NK-92 (cell line): ENCODE results near the gene PIP4P1.

ENCODE experiments used
- DNase-seq: peaks from one replicate; lab custom pipeline; 2025; ENCODE audit not compliant: unreplicated experiment; lab: John Stamatoyannopoulos, UW

The PIP4P1 gene

GRCh38 chr14:20438664-20439063 lies 22.6 kb downstream of the PIP4P1 start:
- DNase-seq = no peak

GRCh38 chr14:20436363-20436755 lies 24.9 kb downstream of the PIP4P1 start:
- DNase-seq = no peak

GRCh38 chr14:20435582-20436362 lies 25.5 kb downstream of the PIP4P1 start, which contains the start of gene KLHL33:
Gene KLHL33 (minus strand): TSS chr14:20436166. CDS start chr14:20435811, 355 bp downstream.
- no peak for DNase-seq

- no peak for DNase-seq
These were observed 26.3 kb downstream of the PIP4P1 start for GRCh38 chr14:20434701-20435581.

DNA sequence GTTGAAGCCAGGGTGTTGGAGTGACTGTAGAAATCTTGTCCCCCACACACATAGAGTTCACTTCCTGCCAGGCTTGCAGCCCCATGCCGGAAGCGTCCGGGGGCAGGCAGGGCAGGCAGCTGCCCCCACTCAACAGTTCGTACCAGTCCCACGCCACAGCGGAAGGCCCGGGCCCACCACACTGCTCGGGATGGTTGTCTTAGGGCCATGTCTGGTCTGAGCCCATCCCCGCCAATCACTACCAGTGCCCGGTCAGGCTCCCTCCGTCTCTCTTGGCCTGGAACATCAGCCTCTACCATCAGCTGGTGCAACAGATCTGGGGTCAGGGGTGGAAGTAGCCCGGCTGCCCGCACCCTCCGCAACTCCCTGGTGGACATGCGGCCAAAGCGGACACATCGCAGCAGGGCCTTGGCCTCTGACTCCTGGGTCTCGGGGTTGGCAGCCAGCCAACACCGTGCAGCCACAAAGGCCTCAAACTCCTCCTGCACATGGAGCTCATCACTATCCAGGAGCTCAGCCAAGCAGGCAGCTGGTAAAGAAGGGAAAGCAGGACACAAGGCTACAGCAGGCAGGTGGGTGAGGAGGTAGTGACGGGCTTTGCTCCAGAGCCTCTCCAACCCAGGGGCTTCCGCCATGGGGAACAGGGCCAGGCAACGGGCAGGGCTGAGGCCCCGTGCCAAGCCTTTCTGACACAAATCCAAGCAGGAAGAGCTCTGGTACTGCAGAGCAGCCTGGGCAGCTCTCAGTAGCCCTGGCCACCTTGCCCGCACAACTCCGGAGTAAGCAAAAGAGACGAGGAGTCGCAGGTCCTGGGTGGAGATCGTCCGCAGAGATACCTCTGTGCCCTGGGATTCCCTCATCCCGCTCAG lies 31.2 kb downstream of the PIP4P1 start:
- DNase-seq = no peak

DNA sequence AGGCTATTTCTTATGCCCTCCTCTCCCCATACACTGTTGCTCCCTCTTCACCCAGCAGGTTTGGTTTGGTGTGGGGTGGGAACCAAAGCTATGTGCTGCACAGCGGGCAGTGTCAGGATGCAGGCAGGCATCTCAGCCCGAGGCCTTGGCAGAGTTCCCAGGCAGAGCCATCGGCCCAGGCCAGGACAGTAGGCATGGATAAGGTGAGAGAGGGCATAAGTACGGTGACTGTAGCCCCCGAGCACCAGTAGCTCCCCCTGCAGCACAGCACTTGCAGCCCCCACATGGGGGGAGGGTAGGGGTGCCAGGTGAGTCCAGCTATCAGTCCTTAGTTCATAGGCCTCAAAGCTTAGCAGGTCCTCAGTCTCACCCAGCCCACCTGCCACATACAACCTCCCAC lies 32.4 kb downstream of the PIP4P1 start:
- no peak for DNase-seq

GRCh38 chr14:20428010-20428365 lies 33.2 kb downstream of the PIP4P1 start:
- no peak for DNase-seq

DNA sequence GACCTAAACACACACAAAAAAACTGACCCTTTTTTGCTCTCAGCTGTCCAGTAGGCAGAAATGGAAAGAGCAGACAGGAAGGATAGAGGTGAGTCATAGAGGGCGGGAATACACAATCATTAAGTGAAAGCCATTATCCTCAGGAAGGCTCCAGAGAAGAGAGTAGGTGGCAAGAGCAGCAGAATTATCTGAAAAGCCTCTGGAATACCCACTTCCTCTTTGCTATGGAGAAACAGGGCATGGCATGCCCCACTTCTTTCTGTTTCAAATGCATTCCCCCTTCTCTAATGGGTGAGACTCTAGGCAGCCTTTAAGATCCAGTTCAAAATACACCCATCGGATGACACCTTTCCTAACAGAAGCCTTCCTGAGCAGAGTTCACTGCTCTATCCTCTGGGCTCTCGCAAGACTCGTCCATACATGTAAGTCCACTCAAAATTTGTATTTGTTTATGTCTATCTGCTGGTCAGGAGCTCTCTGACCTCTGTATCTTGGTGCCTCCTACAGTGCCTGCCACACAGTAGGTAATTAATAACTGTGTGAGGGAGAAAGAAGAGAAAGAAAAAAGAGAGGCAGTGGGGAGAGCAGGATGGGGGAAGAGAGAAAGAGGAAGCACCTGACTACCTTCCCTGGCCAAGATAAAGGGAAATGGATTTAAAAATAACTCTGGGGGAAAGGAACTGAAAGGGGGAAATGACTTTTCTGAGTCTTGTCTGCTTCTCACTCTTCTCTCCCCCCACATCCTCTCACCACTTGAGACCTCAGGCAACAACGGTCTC lies 33.8 kb downstream of the PIP4P1 start:
- no peak for DNase-seq

DNA sequence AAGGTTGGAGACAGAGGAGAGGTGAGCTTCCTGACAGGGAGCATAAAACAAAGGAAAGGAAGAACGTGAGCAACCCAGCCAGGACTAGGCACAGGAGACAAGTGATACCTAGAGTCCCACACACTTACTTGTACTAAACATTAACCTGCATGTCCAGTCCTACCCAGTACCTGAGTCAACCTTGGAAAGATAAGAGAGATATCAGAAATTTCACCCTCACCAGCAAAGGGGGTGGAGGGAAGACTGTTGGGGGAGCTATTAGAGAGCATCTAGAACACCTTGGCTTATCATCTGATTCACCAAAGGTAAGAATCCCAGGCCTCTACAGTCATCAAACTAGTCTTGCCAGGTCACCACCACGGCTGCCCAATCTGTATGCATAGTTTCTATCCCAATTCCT lies 36.4 kb downstream of the PIP4P1 start:
- DNase-seq = no peak

- DNase-seq = no peak
These were observed 38.3 kb downstream of the PIP4P1 start for GRCh38 chr14:20422886-20423285.

- DNase-seq = no peak
These were observed 40.0 kb downstream of the PIP4P1 start for GRCh38 chr14:20421267-20421666.

DNA sequence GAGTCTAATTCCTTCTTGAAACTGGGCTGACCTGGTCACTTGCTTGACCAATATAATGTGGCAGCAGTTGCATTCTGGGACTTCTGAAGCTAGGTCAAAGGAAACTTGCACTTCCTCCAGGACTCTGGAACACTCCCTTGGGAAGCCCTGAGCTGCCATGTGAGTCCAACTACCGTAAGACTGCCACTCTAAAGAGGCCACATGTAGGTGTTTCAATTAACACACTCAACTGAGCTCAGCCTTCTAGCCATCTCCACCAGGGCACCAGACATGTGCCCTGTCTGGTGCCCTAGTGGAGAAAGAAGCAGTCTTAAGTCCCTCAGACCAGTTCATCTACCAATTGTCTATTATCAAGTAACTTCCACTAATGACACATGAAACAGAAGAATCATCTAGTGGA lies 41.8 kb downstream of the PIP4P1 start:
- no peak for DNase-seq

DNA sequence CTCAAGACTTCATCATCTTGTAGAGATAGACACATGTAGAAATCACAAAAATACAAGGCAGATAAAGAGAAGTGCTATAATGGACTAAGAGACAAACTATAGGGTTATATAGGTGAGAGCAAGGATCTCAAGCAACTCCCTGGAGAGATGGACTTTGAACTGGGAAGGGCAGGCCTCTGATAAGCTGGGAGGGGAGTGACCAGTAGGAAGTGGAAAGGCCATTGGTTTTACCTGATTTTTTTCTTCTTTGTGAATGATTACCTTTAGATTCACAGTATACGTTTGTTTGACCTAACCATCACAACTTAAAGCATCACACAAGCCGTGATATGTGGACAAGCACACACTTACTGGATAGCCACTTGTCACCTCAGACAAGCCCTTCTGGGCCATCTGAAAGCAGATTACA lies 42.7 kb downstream of the PIP4P1 start:
- no peak for DNase-seq

DNA sequence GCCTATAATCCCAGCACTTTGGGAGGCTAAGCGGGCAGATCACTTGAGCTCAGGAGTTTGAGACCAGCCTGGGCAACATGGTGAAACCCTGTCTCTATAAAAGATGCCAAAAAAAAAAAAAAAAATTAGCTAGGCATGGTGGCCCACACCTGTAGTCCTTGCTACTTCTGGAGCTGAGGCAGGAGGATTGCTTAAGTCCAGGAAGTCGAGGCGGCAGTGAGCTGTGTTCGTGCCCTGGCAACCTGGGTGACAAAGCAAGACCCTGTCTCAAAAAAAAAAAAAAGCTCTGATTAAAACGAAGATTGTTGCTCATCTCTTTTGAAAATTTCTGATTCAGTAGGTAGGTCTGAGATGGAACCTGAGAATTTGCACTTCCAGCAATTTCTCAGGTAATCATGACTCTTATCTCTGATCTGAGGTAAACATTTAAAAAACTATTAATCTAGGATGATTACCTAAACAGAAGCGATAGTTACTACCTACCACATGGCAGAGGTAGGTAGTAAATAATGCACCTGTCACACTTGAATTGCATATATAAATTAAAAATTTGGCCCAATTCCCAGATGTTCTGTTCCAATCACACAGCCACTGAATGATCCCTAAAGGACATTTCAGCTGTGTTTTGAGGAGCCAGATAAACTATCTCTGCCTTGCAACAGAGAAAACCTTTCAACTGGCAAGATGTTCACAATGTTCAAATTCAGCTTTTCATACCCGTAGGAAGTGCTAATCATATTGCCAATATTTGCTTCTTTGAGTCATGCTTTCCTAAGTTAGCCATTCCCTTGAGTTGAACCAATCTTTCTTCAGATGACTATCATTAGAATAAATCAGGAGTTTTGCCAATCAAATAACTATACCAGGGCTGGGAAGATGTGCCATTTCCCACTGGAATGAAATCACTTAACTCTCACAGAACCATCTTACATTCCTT lies 43.7 kb downstream of the PIP4P1 start:
- no peak for DNase-seq

- DNase-seq = no peak
These were observed 45.0 kb downstream of the PIP4P1 start for GRCh38 chr14:20416223-20416622.

DNA sequence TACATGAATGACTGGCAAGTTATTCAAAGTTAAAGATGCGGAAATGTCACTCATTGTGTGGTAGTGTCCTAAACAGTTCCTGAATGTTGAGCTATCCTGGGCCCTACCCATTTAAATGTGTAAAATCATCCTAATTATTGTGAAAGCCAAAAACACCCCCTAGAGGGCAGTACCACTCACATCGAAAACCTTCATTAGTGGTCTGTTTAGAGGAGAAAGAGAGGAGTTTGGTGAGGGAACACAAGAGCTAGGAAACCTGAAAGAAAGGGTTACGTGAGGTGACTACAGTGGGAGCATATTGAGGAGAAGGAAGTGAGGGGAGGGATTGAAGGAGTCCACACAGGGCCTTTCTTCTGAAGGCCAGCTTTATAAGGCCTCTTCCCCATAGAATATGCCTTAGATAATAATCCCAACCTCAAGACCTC lies 45.4 kb downstream of the PIP4P1 start:
- no peak for DNase-seq

DNA sequence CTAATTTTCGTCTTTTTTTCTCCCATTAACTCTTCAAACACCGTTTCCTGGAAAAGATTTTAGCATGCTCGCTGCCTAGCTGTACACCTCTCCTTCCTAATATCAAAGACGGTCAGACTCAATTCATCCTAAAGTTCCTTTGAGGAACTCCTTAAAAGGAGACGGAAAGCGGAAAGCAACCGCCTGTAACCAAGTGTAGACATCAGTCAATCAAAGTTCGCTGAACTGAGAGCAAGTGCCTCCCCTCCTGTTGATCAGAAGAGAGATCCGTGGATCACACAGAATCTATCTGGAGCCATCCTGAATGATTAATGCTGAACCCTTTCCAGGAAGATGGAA lies 47.5 kb downstream of the PIP4P1 start:
- DNase-seq = no peak

DNA sequence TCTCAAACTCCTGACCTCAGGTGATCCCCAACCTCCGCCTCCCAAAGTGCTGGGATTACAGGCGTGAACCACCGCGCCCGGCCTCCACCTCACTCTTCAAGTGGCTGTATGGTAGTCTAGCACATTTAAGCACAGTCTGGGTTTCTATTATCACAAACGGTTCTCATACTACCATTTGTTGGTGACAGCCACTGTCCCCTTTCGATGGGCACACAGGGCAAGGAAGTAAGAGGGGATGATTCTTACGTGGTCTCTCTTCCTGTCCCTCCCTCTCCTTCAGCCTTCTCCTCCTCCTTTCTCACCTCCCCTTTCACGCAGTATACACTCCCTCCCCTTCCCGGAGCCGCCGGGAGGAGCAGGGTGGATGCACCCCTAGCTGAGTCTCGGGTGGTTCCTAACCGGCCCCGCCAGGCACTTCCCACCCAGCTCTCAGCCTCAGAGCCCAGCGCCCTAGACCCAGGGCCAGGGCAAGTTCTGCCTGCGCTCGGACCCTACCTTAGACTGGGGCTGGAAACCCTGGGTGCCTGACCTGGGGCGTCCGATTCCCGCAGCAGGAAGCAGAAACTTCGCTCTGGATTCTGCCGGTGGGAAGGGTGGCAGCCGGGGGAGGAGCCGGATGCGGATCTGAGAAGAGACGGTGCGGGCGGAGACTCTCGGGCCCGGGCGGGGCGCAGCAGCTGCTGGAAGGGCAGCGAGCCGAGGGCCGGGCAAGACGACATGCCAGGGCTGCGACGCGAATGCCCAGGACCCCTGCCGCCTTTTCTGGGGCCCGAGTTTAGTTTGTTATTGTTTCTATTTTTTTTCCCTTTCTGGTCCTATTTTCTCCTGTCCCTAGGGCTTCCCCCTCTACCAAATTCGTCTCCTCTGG lies 48.1 kb downstream of the PIP4P1 start, which contains the start of gene TEP1:
Gene TEP1 (minus strand): TSS at position 626 of the 868 bp plus-strand sequence. CDS start 5,062 bp downstream, outside the sequence.
- no peak for DNase-seq
